Rectal smooth muscle tissue (tissue), 1 donor: ENCODE measurements around the gene SGCE.

ENCODE experiments used
- H3K27ac ChIP-seq: one replicate; pipeline ENCODE4 v1.7.0; 2013; ENCODE audit warnings: low read depth, low read length, inconsistent platforms
- H3K27me3 ChIP-seq: one replicate; pipeline ENCODE4 v1.7.0; 2013; ENCODE audit warnings: low read length; ENCODE audit not compliant: control insufficient read depth, insufficient read depth
- H3K36me3 ChIP-seq: one replicate; pipeline ENCODE4 v1.7.0; 2013; ENCODE audit warnings: low read length; ENCODE audit not compliant: control insufficient read depth, insufficient read depth
- H3K4me1 ChIP-seq: one replicate; pipeline ENCODE4 v1.7.0; 2013; ENCODE audit warnings: low read length; ENCODE audit not compliant: control insufficient read depth, insufficient read depth
- H3K4me3 ChIP-seq: one replicate; pipeline ENCODE4 v1.7.0; 2013; ENCODE audit warnings: low read length
- H3K9ac ChIP-seq: one replicate; pipeline ENCODE4 v1.7.0; 2013; ENCODE audit warnings: low read length

SGCE gene

GRCh38 chr7:94633687-94634086 lies 22.2 kb downstream of the SGCE start:
- Histone ChIP-seq H3K27me3 (no peaks in the 10 kb centered on the region), H3K27ac (no peak overlapping the region), H3K36me3 (no peaks in the 10 kb centered on the region), H3K9ac (no peak overlapping the region), H3K4me1 (peaks cover 3% of the 10 kb centered on the region), H3K4me3 (no peak overlapping the region)

GRCh38 chr7:94633014-94633341 lies 23.0 kb downstream of the SGCE start:
- H3K27me3 ChIP-seq: no peaks in the 10 kb centered on the region
- H3K36me3 ChIP-seq: no peaks in the 10 kb centered on the region
- peaks cover 3% of the 10 kb centered on the region for H3K4me1 ChIP-seq
- no peak overlapping the region for H3K27ac ChIP-seq
- no peak overlapping the region for H3K4me3 ChIP-seq
- H3K9ac ChIP-seq: no peak overlapping the region

- Histone ChIP-seq H3K27me3 (no peaks in the 10 kb centered on the region), H3K27ac (no peak overlapping the region), H3K4me3 (no peak overlapping the region), H3K36me3 (no peaks in the 10 kb centered on the region), H3K4me1 (peaks cover 3% of the 10 kb centered on the region), H3K9ac (no peak overlapping the region)
These were observed 23.5 kb downstream of the SGCE start for GRCh38 chr7:94632338-94633013.

GRCh38 chr7:94630855-94631254 lies 25.1 kb downstream of the SGCE start:
- H3K36me3 ChIP-seq: no peaks in the 10 kb centered on the region
- H3K27me3 ChIP-seq: no peaks in the 10 kb centered on the region
- H3K4me3 ChIP-seq: no peak overlapping the region
- H3K4me1 ChIP-seq: peaks cover 3% of the 10 kb centered on the region
- no peak overlapping the region for H3K27ac ChIP-seq
- H3K9ac ChIP-seq: no peak overlapping the region

GRCh38 chr7:94623820-94624219 lies 32.1 kb downstream of the SGCE start:
- Histone ChIP-seq H3K4me1 (peaks cover 7% of the 10 kb centered on the region), H3K27ac (no peak overlapping the region), H3K27me3 (no peaks in the 10 kb centered on the region), H3K9ac (no peak overlapping the region), H3K4me3 (no peak overlapping the region), H3K36me3 (no peaks in the 10 kb centered on the region)

- peaks cover 7% of the 10 kb centered on the region for H3K4me1 ChIP-seq
- H3K4me3 ChIP-seq: no peak overlapping the region
- H3K27ac ChIP-seq: peak overlapping the region; percentile 86
- H3K27me3 ChIP-seq: no peaks in the 10 kb centered on the region
- H3K9ac ChIP-seq: no peak overlapping the region
- no peaks in the 10 kb centered on the region for H3K36me3 ChIP-seq
These were observed 34.8 kb downstream of the SGCE start for GRCh38 chr7:94621120-94621519.

GRCh38 chr7:94620703-94621118 lies 35.2 kb downstream of the SGCE start:
- Histone ChIP-seq H3K4me1 (peaks cover 7% of the 10 kb centered on the region), H3K27ac (peak overlapping the region; percentile 86), H3K36me3 (no peaks in the 10 kb centered on the region), H3K4me3 (no peak overlapping the region), H3K27me3 (no peaks in the 10 kb centered on the region), H3K9ac (no peak overlapping the region)

GRCh38 chr7:94618126-94618525 lies 37.8 kb downstream of the SGCE start:
- H3K36me3 ChIP-seq: no peaks in the 10 kb centered on the region
- H3K27me3 ChIP-seq: no peaks in the 10 kb centered on the region
- H3K4me1 ChIP-seq: peaks cover 7% of the 10 kb centered on the region
- no peak overlapping the region for H3K27ac ChIP-seq
- H3K9ac ChIP-seq: no peak overlapping the region
- no peak overlapping the region for H3K4me3 ChIP-seq

GRCh38 chr7:94616855-94617254 lies 39.1 kb downstream of the SGCE start:
- H3K27ac ChIP-seq: no peak overlapping the region
- H3K36me3 ChIP-seq: no peaks in the 10 kb centered on the region
- H3K4me3 ChIP-seq: no peak overlapping the region
- H3K9ac ChIP-seq: no peak overlapping the region
- H3K27me3 ChIP-seq: no peaks in the 10 kb centered on the region
- peaks cover 7% of the 10 kb centered on the region for H3K4me1 ChIP-seq

GRCh38 chr7:94615666-94616065 lies 40.3 kb downstream of the SGCE start:
- Histone ChIP-seq H3K27ac (no peak overlapping the region), H3K4me1 (no peaks in the 10 kb centered on the region), H3K9ac (no peak overlapping the region), H3K36me3 (no peaks in the 10 kb centered on the region), H3K4me3 (no peak overlapping the region), H3K27me3 (no peaks in the 10 kb centered on the region)

- no peak overlapping the region for H3K9ac ChIP-seq
- no peak overlapping the region for H3K4me3 ChIP-seq
- H3K36me3 ChIP-seq: no peaks in the 10 kb centered on the region
- no peak overlapping the region for H3K27ac ChIP-seq
- no peaks in the 10 kb centered on the region for H3K4me1 ChIP-seq
- no peaks in the 10 kb centered on the region for H3K27me3 ChIP-seq
These were observed 43.3 kb downstream of the SGCE start for GRCh38 chr7:94612661-94613060.

- Histone ChIP-seq H3K4me1 (no peaks in the 10 kb centered on the region), H3K27me3 (no peaks in the 10 kb centered on the region), H3K27ac (no peak overlapping the region), H3K9ac (no peak overlapping the region), H3K36me3 (no peaks in the 10 kb centered on the region), H3K4me3 (no peak overlapping the region)
These were observed 43.7 kb downstream of the SGCE start for GRCh38 chr7:94612253-94612652.

- H3K27me3 ChIP-seq: no peaks in the 10 kb centered on the region
- H3K36me3 ChIP-seq: no peaks in the 10 kb centered on the region
- H3K4me1 ChIP-seq: no peaks in the 10 kb centered on the region
- H3K4me3 ChIP-seq: no peak overlapping the region
- no peak overlapping the region for H3K9ac ChIP-seq
- no peak overlapping the region for H3K27ac ChIP-seq
These were observed 46.4 kb downstream of the SGCE start for GRCh38 chr7:94609561-94609960.
